Measurements from ENCODE around the gene RAD51B. TPM values are rescaled to one million over a fixed set of nuclear protein-coding genes. Genes with fewer than 3 reads are reported as not detected.

The RAD51B gene
- polyA plus RNA-seq, 3 donors: 3.6 to 11.6 (median 9.4) TPM

- no peaks in the 10 kb centered on the region for H3K27me3 Mint-ChIP-seq (ENCODE audit: low read depth in 3 of 3)
- no peak overlapping the region for H3K4me3 ChIP-seq (replicated peaks in 1 of 3; ENCODE audit: low read depth in 2 of 3, low read length in 3 of 3)
- no peaks in the 10 kb centered on the region for H3K36me3 ChIP-seq (replicated peaks in 1 of 2; ENCODE audit: control insufficient read depth in 1 of 2, insufficient read depth in 2 of 2, low read length in 2 of 2)
- no peak overlapping the region for H3K4me3 Mint-ChIP-seq
- peaks cover 0 to 2% (median 0%) of the 10 kb centered on the region in 7 donors for H3K9me3 Mint-ChIP-seq
- TF ChIP-seq CTCF (IDR thresholded peaks at IDR 0.05): no peak
- no peak overlapping the region for H3K27ac Mint-ChIP-seq
- no peak overlapping the region for H3K4me2 ChIP-seq (replicated peaks; ENCODE audit: extremely low read depth, low read length, poor library complexity, severe bottlenecking)
- no peak overlapping the region for H3K9ac ChIP-seq (ENCODE audit: insufficient read depth, low read length, poor library complexity, severe bottlenecking)
- H3K4me1 Mint-ChIP-seq: no peaks in the 10 kb centered on the region
- no peaks in the 10 kb centered on the region for H3K27me3 ChIP-seq (ENCODE audit: control insufficient read depth in 2 of 2, insufficient read depth in 2 of 2, low read length in 2 of 2)
- H3K9me3 ChIP-seq (replicated peaks in 1 of 2; ENCODE audit: control insufficient read depth in 1 of 2, insufficient read depth in 1 of 2, low read length in 2 of 2): no peaks in the 10 kb centered on the region
- no peak overlapping the region for H2AFZ ChIP-seq (ENCODE audit: insufficient read depth, low read depth, low read length, poor library complexity, severe bottlenecking)
- no peaks in the 10 kb centered on the region for H3K79me2 ChIP-seq (ENCODE audit: insufficient read depth, low read length)
- no peaks in the 10 kb centered on the region for H4K20me1 ChIP-seq (ENCODE audit: insufficient read depth, low read length)
- no peaks in the 10 kb centered on the region for H3K4me1 ChIP-seq (ENCODE audit: control insufficient read depth in 1 of 2, insufficient read depth in 2 of 2, low read length in 2 of 2)
- peaks cover 0 to 2% of the 10 kb centered on the region in 2 donors for H3K36me3 Mint-ChIP-seq
- no peak overlapping the region for H3K27ac ChIP-seq (ENCODE audit: low read depth in 1 of 2, low read length in 2 of 2)
- DNase-seq: no peak
- intact Hi-C loops (cut with micrococcal nuclease): no loop called here
Measured at GRCh38 chr14:67955261-67955660, 135.7 kb downstream of the RAD51B start.

DNA sequence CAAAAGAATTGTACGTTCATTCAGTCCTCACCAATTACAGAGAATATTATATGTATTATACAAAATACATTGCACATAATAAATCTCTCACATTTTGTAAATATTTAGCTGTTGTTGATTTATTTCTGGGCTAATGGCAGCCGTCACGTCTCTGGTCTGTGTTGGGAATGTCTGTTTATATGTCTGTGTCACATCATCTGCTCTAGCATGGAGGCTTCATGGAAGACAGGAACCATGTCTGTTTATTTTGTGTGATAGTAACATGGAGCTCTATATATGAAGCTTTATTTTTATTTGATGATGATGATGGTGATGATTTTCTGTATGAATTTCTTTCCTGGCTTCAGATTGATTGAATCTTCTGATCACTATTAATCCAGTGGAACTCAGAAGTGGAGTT is 138.4 kb downstream of the RAD51B start:
- Mint-ChIP-seq H3K36me3 (peaks cover 0 to 2% of the 10 kb centered on the region in 2 donors), H3K27me3 (ENCODE audit: low read depth in 3 of 3) (no peaks in the 10 kb centered on the region), H3K27ac (no peak overlapping the region), H3K4me3 (no peak overlapping the region), H3K4me1 (peaks cover 21% of the 10 kb centered on the region), H3K9me3 (no peaks in the 10 kb centered on the region)
- H3K27me3 ChIP-seq (ENCODE audit: control insufficient read depth in 2 of 2, insufficient read depth in 2 of 2, low read length in 2 of 2): no peaks in the 10 kb centered on the region
- no peak overlapping the region for H3K27ac ChIP-seq (ENCODE audit: low read depth in 1 of 2, low read length in 2 of 2)
- 94% methylated on average over 2 of the region's 3 CpGs for WGBS (ENCODE audit: insufficient coverage)
- peaks cover 16 to 20% of the 10 kb centered on the region in 2 donors for H3K4me1 ChIP-seq (ENCODE audit: control insufficient read depth in 1 of 2, insufficient read depth in 2 of 2, low read length in 2 of 2)
- H3K79me2 ChIP-seq (ENCODE audit: insufficient read depth, low read length): no peaks in the 10 kb centered on the region
- H3K4me2 ChIP-seq (replicated peaks; ENCODE audit: extremely low read depth, low read length, poor library complexity, severe bottlenecking): no peak overlapping the region
- H3K9me3 ChIP-seq (replicated peaks in 1 of 2; ENCODE audit: control insufficient read depth in 1 of 2, insufficient read depth in 1 of 2, low read length in 2 of 2): no peaks in the 10 kb centered on the region
- no peak overlapping the region for H3K4me3 ChIP-seq (replicated peaks in 1 of 3; ENCODE audit: low read depth in 2 of 3, low read length in 3 of 3)
- intact Hi-C loops (cut with micrococcal nuclease): no loop called here
- no peaks in the 10 kb centered on the region for H4K20me1 ChIP-seq (ENCODE audit: insufficient read depth, low read length)
- TF ChIP-seq CTCF (IDR thresholded peaks at IDR 0.05): no peak
- no peak overlapping the region for H3K9ac ChIP-seq (ENCODE audit: insufficient read depth, low read length, poor library complexity, severe bottlenecking)
- H2AFZ ChIP-seq (ENCODE audit: insufficient read depth, low read depth, low read length, poor library complexity, severe bottlenecking): no peak overlapping the region
- no peak for DNase-seq
- no peaks in the 10 kb centered on the region for H3K36me3 ChIP-seq (replicated peaks in 1 of 2; ENCODE audit: control insufficient read depth in 1 of 2, insufficient read depth in 2 of 2, low read length in 2 of 2)
